NCI-H526 (cell line): Measurements from ENCODE around the gene NHLRC2.
"Not testable (repeated sequence)": the region's sequence is repeated elsewhere in the genome, so short reads cannot be mapped to it uniquely, and the experiment has no call there.

Experiments used
- DNase-seq, 2 experiments: peaks; one replicate each; lab custom pipeline; 2025; lab: John Stamatoyannopoulos, UW

Gene NHLRC2, protein sequence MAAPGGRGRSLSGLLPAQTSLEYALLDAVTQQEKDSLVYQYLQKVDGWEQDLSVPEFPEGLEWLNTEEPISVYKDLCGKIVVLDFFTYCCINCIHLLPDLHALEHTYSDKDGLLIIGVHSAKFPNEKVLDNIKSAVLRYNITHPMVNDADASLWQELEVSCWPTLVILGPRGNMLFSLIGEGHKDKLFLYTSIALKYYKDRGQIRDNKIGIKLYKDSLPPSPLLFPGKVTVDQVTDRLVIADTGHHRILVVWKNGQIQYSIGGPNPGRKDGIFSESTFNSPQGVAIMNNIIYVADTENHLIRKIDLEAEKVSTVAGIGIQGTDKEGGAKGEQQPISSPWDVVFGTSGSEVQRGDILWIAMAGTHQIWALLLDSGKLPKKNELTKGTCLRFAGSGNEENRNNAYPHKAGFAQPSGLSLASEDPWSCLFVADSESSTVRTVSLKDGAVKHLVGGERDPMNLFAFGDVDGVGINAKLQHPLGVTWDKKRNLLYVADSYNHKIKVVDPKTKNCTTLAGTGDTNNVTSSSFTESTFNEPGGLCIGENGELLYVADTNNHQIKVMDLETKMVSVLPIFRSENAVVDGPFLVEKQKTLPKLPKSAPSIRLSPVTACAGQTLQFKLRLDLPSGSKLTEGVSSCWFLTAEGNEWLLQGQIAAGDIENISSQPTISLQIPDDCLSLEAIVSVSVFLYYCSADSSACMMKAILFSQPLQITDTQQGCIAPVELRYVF

DNA sequence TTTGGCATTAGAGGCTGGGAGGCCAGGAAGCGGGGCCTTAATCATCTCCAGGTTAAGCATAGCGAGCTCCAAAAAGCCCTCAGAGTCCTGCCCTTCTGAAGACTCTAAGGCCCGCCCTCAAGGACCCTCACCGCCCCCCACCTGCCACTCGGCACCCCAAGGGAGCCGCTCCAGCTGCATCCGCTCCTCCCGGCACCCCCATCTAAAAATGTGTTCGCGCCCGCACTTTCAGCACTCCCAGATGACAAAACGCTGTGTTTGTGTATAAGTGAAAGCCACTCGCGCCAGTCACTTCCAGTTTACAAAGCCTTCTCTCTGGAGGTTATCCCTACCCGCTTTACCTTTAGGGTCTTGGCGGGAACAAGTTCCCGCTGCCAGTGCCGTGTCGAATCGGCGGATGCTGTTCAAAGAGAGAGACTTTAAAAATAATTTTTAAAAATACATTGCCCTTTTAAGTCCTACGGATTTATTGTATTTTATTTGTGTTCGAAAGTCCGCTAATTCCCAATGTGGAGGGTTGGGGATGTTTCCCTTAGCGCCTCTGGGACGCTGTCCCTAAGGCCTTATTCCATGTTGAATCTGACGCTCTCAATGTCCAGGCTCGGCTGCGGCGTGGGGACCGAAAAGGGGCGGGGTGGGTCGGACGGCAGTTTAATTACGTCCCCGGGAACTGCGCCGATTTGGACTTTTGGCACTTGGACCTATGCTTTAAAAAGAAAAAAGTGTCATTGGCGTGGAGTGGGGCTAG, at the start of gene NHLRC2, which contains the start of gene DCLRE1A:
Gene NHLRC2, plus strand, starts transcription at position 649 of the 748 bp plus-strand sequence. CDS start 212 bp downstream, outside the sequence.
Gene DCLRE1A, minus strand, starts transcription at position 70 of the 748 bp plus-strand sequence. CDS start 900 bp downstream, outside the sequence.
- peak; percentile 55 to 81 for DNase-seq

DNA sequence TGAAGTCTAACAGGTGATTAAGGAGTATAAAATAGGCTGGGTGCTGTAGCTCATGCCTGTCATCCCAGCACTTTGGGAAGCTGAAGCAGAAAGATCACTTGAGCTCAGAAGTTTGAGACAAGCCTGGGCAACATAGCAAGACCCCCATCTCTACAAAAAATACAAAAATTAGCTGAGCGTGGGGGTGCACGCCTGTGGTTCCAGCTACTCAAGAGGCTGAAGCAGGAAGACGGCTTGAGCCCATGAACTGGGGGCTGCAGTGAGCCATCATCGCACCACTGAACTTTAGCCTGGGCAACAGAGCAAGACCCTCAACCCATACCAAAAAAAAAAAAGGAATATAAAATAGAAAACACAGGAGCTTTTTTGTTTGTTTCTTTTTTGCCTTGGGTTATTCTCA, 48.0 kb upstream of the NHLRC2 start:
- no peak for DNase-seq

DNA sequence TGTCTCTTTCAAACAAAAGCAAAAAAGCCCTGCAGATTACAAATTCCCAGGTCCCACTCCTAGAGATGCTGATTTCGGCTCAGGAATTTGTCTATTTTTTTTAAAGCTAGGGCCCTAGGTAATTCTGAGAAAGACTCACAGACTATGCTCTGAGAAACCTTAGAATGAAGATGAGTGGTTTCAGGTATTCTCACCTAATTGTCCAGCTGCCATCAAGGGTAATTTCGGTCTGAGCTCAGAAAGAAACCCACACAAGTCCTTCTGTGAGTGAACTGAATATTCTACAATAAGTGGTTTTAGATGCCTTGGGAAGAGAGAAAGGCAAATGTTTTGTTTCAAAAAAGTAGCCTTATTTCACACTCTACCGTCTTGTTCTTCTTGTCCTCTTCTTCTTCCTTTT, 46.3 kb upstream of the NHLRC2 start:
- DNase-seq: no peak

DNA sequence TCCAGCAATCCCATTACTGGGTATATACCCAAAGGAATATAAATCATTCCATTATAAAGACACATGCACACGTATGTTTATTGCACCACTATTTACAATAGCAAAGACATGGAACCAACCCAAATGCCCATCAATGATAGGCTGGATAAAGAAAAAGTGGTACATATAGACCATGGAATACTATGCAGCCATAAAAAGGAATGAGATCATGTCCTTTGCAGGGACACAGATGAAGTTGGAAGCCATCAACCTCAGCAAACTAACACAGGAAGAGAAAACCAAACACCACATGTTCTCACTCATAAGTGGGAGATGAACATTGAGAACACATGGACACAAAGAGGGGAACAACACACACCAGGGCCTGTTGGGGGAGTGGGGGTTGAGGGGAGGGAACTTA, 39.8 kb upstream of the NHLRC2 start:
- DNase-seq: not testable (repeated sequence)

DNA sequence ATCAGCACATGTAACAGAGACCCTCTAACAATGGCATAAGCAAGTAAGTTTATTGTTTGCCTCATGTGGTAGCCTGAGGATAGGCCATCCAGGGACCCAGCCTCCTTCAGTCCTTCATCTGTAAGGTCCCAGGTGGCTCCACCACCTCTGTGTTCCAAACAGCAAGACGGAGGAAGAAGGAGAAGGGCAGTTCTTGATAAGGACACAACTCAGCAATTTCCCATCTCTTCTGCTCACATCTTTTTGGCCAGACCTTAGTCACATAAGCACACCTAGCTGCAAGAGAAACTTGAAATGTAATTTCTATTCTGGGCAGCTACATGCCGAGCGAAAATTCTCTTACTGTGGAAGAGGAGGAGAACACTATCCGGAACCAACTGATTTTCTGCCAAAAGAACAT, 34.5 kb upstream of the NHLRC2 start:
- DNase-seq: no peak

DNA sequence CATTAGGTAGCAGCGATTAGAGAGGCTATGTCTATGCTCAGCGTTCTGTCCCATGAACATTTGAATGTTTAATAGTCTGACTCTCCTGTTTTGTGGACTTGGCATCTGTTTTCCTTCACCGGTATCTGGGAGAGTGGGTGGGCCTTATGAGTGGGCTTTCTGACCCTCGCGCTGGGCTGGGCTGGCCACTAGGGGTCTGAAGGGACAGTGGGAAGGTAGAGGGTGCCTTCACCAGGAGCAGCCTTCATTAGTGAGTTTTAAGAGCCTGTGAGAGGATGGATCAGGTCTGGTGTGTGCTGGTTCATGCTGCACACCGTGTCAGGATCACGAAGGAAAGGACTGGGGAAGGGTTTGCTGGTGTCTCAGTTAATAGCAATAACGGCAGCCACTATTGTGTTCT, 34.0 kb upstream of the NHLRC2 start:
- peak in 1 of 2 experiments; percentile 1 for DNase-seq

DNA sequence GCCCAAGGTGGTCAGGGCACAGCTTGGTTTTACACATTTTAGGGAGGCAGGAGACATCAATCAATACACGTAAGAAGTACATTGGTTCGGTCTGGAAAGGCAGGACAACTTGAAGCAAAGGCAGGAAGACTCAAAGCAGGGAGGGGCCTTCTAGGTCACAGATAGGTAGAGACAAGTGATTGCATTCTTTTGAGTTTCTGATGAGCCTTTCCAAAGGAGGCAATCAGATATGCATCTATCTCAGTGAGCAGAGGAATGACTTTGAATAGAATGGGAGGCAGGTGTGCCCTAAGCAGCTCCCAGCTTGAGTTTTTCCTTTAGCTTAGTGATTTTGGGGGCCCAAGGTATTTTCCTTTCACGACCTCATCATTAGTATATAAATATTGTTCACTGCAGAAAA, 33.2 kb upstream of the NHLRC2 start:
- not testable (repeated sequence) for DNase-seq

DNA sequence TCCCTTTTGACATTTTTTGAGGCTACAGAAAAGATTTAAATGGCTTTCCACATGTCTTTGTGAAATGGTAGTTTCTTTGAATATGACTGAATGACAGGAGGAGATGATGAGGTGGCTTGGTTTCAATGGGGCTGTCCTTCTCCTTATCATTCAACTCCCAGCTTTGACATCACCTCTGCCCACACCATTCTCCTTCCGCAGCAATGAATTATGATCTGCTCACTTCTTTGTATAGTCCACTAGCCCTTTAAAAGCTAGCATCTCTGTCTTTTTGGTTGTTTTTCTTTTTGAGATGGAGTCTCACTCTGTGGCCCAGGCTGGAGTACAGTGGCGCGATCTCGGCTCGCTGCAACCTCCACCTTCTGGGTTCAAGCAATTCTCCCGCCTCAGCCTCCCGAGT, 32.3 kb upstream of the NHLRC2 start:
- no peak for DNase-seq

DNA sequence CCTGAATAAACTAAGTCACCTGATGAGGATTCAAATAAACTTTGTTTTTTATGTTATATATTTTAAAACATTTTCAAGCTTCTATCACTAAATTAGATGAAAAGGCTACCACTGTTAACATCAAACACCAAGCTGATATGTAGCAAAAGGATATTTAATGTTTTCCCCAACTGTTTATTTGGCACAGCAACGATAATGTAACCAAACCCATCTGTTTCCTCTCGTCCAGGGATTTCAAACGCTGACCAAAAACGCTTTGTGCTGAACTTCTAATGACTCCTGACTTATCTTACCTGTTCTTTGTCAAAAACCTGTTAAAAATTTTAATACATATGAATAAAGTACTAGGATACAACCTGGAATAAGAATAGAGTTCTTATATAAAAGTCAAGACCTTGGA, 31.1 kb upstream of the NHLRC2 start:
- no peak for DNase-seq

DNA sequence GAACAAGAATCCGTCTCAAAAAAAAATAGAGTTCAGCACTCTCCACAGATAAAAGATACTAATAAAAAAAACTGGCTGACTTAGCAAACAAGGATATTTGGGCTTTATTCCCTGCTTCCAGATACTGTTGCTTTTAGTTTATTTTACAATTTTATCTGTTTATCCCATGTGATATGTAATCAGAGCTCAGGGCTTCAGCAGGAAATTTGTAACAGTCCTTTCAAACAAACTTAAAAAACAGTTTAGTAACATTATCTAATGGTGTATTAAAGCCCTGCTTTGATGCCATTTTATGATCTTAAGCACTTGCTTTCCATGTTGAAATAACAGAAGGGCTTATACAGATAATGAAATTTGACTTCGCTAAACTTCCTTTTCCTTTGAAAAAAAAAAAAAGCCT, 28.7 kb upstream of the NHLRC2 start:
- no peak for DNase-seq

DNA sequence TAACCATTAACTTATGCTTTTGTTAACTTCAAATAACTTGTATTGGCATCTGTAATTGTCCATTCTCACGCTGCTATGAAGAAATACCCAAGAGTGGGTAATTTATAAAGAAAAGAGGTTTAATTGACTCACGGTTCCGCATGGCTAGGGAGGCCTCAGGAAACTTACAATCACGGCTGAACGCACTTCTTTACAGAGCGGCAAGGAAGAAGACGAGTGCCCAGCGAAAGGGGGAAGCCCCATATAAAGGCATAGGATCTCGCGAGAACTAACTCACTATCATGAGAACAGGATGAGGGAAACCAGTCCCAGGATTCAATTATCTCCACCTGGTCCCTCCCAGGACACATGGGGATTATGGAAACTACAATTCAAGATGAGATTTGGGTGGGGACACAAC, 25.9 kb upstream of the NHLRC2 start:
- DNase-seq: not testable (repeated sequence)

DNA sequence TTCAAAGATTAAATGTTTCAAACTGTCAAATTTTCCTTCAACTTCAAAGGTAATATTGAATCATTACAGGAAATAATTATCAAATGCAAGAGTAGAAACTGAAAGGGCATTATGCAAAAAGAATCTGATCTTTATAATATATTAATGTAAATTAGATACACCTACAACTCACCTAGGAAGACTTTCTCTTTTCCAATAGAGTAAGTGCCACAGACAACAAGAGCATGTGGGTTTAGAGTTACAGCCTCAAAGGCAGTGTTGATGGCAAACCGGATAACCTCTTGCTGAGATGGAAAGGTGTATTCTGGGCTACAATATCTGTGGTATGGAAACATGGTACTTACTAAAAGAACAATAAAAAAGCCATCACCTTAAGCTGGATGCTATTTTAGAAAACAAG, 12.3 kb upstream of the NHLRC2 start:
- peak in 1 of 2 experiments; percentile 22 for DNase-seq

DNA sequence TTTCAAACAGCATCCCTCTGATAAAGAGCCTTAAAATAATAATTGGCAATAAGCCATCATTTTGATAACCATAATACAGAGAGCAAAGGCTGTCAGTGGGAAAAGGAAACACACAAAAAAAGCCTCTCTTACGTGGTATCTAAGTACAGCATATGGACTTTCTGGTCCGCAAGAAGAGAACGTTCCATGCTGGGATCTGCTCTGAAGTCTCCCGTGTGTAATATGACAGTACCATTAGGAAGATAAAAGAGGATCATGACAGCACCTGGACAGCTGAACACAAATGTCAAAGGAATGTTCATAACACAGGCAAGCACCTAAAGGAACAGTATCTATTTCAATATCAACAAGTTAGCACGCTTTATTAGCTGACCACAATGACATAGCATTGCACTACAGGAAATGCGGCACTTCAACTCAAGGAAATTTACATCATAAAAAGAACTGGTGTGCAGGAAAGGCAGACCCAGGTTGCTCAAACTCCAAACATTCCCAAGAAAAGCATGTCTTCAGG, 10.4 kb upstream of the NHLRC2 start:
- DNase-seq: no peak

DNA sequence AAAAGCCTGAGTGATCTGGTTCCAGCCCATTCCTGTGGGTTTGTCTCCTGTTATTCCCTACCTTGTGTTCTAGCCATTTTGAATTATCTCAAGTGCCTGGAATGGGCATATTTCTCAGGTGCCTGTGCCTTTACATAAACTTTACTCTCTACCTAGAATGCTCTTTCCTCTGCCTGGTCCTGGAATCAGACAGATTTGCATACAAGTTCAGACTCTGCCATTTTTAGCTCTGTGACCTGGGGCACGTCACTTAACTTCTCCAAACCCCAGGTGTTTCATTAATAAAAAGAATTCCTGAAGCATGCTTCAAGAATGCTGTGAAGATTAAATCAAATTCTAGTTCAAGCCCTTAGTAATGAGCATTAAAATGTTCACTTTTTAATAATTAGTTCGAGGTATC, 8.4 kb upstream of the NHLRC2 start:
- DNase-seq: peak in 1 of 2 experiments; percentile 1

DNA sequence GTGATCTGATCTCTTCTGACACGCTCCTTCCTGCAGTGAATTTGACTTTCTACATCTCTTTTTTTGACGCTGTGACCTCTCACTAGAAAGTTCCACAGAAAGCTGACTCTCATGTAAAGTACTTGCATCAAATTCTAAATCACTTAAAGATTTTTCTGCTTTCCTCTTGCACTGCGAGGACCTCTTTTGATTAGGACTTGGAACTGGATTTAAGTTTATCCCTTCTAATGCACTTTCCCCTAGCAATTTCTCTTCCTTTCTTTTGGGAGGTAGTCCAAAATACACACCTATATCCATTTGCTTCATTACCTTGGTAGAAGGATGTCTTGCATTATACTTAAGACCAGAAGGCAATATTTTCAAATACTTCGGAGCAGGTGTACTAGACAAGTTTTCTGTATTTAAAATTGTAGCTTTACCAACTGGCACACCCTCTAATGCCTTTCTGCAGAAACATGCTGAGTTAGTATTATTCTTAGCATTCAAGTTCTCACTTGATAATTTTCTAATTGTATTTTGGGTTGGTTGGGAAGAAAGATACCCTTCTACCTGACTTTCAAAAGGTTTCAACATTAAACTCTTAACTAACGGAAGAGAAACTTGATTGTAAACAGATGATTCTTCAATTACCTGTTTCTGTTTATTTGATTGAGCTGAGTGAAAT, 5.2 kb upstream of the NHLRC2 start:
- no peak for DNase-seq

DNA sequence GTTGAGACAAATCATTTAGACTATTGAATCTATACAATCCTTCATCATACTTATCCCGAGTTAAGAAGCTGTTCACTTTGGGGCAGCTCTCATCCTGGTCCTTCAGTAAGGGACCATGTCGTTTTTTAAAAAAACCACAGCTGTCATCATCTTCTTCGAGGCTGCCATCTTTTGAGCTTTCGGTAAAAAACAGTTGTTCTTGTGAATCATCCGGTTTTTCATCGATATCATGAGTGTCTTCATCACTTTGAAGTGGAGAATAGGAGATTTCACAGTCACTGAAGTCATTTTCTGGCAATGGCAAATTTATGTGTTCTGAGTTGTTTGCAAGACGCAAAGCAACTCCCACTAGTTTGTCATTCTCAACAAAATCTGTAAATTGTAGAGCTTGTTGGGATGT, 4.5 kb upstream of the NHLRC2 start:
- no peak for DNase-seq

DNA sequence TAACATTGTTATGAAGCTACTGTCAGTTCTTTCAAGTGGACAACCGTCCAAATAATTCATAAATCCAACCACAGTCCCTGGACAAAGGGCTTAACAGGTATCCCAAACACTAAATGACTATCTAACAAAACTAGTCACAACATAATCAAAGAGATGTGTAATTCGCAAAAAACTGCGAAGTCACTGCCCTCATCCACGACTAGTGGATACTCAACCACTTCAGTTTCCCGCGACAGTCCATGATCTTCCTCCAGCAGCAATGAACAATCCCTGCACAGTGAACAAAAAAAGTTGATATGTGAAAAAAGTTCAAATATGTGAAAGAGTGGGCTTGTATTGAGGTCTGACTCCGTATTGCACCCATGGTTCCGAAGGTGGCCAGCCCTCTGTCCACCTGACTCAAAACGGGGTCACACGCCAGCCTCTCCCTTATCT, 866 bp upstream of the NHLRC2 start:
- peak in 1 of 2 experiments; percentile 46 for DNase-seq

DNA sequence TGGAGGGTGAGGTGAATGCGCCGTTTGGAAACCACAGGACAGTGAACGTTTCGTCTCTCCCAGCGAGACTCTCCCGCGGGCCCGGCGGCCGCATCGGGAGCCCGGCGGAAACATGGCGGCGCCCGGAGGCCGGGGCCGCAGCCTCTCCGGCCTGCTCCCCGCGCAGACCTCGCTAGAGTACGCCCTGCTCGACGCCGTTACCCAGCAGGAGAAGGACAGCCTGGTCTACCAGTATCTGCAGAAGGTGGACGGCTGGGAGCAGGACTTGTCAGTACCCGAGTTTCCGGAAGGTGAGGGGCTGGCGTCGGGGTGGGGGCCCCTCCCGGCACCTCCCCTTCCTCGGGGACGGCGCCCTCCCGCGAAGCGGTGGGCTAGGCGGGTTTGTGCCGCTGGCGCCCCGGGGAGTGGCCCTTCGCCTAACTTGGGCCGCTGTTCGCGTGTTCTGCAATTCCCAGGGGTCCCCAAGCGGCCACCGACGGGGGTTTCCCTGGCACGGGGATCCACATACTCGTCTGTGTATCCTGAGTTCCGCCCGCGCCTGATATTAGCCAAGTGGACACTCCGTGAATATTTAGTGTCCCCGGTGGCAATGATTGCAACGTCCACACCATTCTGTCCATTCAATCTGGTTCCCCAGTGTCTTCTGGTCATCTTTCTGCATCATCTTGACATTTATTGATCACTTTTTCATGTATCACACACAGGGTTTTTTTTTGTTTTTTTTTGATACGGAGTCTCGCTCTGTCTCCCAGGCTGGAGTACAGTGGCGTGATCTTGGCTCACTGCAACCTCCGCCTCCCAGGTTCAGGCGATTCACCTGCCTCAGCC, 514 bp downstream of the NHLRC2 start:
- peak; percentile 5 to 73 for DNase-seq

DNA sequence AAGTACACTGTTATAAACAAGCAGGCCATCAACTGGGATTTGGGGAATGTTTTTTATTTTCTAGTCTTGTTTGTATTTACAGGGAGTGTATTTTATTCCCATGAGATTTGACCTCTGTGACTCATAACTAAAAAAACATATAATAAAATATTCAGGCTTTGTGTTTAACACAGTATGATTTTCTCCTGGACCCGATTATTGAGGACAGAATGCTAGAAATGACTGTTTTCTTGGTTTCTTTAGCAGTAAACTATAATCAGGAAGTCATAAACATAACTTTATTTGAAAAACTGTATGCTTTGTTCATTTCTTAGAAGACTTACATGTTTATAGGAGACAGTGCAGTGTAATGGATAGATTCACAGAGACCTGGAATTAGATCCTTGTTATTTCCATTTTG, 2.1 kb downstream of the NHLRC2 start:
- DNase-seq: no peak

DNA sequence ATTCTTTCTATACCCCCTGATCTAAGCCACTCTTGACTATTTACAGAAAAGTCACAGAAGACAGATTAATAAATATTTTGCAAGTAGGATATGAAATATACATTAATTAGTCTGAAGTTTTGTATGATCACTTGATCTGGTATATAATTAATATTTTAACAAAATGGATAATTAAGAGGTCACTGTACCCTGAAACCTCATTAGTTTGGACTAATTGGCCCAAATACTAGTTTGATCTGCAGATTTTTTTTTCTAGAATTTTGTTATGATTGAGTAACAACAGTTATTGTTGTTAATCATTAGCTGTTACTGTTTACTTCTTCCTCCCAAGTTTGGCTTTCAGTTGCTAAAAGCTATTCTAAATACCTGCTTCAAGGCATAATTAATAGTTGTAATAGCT, 2.7 kb downstream of the NHLRC2 start:
- DNase-seq: no peak

DNA sequence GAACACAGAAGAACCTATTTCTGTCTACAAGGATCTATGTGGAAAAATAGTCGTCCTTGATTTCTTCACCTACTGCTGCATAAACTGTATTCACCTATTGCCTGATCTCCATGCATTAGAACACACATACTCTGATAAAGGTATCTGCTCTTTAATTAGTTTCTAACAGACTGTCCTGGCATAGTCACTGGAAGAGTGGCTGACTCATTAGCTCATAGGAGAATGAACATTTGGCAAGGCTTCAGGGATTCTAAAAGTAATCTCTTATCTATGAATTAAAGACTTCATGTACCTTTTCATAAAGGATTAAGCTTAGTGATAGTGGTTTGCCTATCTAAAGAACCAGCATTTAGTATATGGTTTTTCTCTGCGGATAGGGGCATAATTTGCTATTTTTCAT, 4.1 kb downstream of the NHLRC2 start:
- DNase-seq: peak in 1 of 2 experiments; percentile 14
